ENCODE data around the gene PSORS1C2. TPM values are rescaled to one million over a fixed set of nuclear protein-coding genes. Genes with fewer than 3 reads are reported as not detected.

Gene PSORS1C2
- total and polyA plus RNA-seq, 2 donors (not counting 1 experiment from before 2014, with no cell fraction given): not detected

DNA sequence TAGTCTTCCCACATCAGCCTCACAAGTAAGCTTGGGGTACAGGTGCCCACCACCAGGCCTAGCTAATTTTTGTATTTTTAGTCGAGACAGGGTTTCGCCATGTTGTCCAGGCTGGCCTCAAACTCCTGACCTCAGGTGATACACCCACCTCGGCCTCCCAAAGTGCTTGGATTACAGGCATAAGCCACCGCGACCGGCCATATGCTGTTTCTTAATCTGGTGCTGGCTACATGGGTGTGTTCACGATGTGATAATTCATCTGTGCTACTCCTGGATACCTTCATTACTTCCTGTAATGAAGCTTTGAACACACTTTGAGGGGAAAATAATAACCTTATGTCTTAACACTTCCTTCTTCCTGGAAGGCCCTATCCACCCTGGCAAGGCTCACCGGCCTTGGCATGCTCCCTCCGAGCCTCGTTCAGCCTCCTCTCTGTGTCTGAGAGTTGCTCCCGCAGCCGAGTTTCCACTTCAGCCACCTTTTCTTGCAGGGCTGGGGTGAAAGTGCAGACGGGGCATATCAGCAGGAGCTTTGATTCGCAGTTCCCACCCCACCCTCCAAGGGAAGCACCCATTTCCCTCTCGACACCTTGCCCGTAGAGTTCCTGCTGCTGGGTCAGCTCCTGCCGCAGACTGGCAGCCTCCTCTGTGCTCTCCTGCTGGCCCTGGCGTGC is 5.6 kb upstream of the PSORS1C2 start:
- ATAC-seq (ENCODE audit: low read depth) (no peak), DNase-seq (no peak)
- no peaks in the 10 kb centered on the region for H3K4me1 ChIP-seq (ENCODE audit: control insufficient read depth in 2 of 2, insufficient read depth in 2 of 2, low read length in 2 of 2)
- H4K20me1 ChIP-seq (ENCODE audit: control insufficient read depth, insufficient read depth, low read length, poor library complexity, severe bottlenecking): no peaks in the 10 kb centered on the region
- WGBS (ENCODE audit: insufficient coverage): 94% methylated on average over 16 of the region's 18 CpGs
- TF ChIP-seq EZH2 (IDR thresholded peaks at IDR 0.05; ENCODE audit: borderline replicate concordance, insufficient read depth, low read depth, low read length, poor library complexity, severe bottlenecking): no peak
- TF ChIP-seq, protein P1, sequence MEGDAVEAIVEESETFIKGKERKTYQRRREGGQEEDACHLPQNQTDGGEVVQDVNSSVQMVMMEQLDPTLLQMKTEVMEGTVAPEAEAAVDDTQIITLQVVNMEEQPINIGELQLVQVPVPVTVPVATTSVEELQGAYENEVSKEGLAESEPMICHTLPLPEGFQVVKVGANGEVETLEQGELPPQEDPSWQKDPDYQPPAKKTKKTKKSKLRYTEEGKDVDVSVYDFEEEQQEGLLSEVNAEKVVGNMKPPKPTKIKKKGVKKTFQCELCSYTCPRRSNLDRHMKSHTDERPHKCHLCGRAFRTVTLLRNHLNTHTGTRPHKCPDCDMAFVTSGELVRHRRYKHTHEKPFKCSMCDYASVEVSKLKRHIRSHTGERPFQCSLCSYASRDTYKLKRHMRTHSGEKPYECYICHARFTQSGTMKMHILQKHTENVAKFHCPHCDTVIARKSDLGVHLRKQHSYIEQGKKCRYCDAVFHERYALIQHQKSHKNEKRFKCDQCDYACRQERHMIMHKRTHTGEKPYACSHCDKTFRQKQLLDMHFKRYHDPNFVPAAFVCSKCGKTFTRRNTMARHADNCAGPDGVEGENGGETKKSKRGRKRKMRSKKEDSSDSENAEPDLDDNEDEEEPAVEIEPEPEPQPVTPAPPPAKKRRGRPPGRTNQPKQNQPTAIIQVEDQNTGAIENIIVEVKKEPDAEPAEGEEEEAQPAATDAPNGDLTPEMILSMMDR (IDR thresholded peaks at IDR 0.05): no peak
- H3K36me3 ChIP-seq (replicated peaks in 1 of 2; ENCODE audit: control extremely low read depth in 1 of 2, control insufficient read depth in 1 of 2, extremely low read depth in 1 of 2, insufficient read depth in 2 of 2, low read length in 1 of 2): peaks cover 0 to 13% of the 10 kb centered on the region in 2 experiments
- H3K79me2 ChIP-seq (ENCODE audit: control insufficient read depth, insufficient read depth, low read length): no peaks in the 10 kb centered on the region
- H3K27ac ChIP-seq (ENCODE audit: low read length in 2 of 2): no peak overlapping the region
- no peak overlapping the region for H3K4me3 ChIP-seq (ENCODE audit: control extremely low read depth in 1 of 5, extremely low read depth in 1 of 5, insufficient read depth in 1 of 5, low read depth in 2 of 5, low read length in 4 of 5)
- intact Hi-C loops (cut with micrococcal nuclease): no loop called here
- CTCF ChIA-PET: interaction anchor here (1.3 to 5.3 kb wide), 2 partner anchors 9 to 223 kb away, joined by 5 to 24 read pairs; no protein-coding TSS in a partner anchor
- Mint-ChIP-seq H3K27ac (no peak overlapping the region), H3K4me1 (peaks cover 3% of the 10 kb centered on the region), H3K27me3 (no peaks in the 10 kb centered on the region), H3K4me3 (no peak overlapping the region), H3K9me3 (ENCODE audit: insufficient read depth) (no peaks in the 10 kb centered on the region)
- no peak overlapping the region for H2AFZ ChIP-seq (ENCODE audit: insufficient read depth, low read depth, low read length, poor library complexity, severe bottlenecking)
- POLR2A ChIA-PET: no interaction called here
- no peak overlapping the region for H3K4me2 ChIP-seq (replicated peaks; ENCODE audit: low read depth, low read length, poor library complexity, severe bottlenecking)
- H3K27me3 ChIP-seq (replicated peaks in 1 of 4; ENCODE audit: control extremely low read depth in 1 of 4, control insufficient read depth in 3 of 4, insufficient read depth in 4 of 4, low read length in 3 of 4): no peaks in the 10 kb centered on the region
- H3K9me3 ChIP-seq (ENCODE audit: control extremely low read depth in 1 of 3, control insufficient read depth in 2 of 3, insufficient read depth in 1 of 3, low read length in 2 of 3): no peaks in the 10 kb centered on the region
- H3K9ac ChIP-seq (ENCODE audit: low read length): no peak overlapping the region

GRCh38 chr6:31143148-31143547 is 4.3 kb upstream of the PSORS1C2 start:
- H3K27ac ChIP-seq (ENCODE audit: low read length in 2 of 2): no peak overlapping the region
- H3K9ac ChIP-seq (ENCODE audit: low read length): no peak overlapping the region
- Mint-ChIP-seq H3K27me3 (no peaks in the 10 kb centered on the region), H3K9me3 (ENCODE audit: insufficient read depth) (no peaks in the 10 kb centered on the region), H3K4me3 (no peak overlapping the region), H3K27ac (no peak overlapping the region), H3K4me1 (peaks cover 2% of the 10 kb centered on the region)
- no peak overlapping the region for H2AFZ ChIP-seq (ENCODE audit: insufficient read depth, low read depth, low read length, poor library complexity, severe bottlenecking)
- H3K9me3 ChIP-seq (ENCODE audit: control extremely low read depth in 1 of 3, control insufficient read depth in 2 of 3, insufficient read depth in 1 of 3, low read length in 2 of 3): no peaks in the 10 kb centered on the region
- peaks cover 0 to 13% of the 10 kb centered on the region in 2 experiments for H3K36me3 ChIP-seq (replicated peaks in 1 of 2; ENCODE audit: control extremely low read depth in 1 of 2, control insufficient read depth in 1 of 2, extremely low read depth in 1 of 2, insufficient read depth in 2 of 2, low read length in 1 of 2)
- no peaks in the 10 kb centered on the region for H3K27me3 ChIP-seq (replicated peaks in 1 of 4; ENCODE audit: control extremely low read depth in 1 of 4, control insufficient read depth in 3 of 4, insufficient read depth in 4 of 4, low read length in 3 of 4)
- DNase-seq (no peak), ATAC-seq (ENCODE audit: low read depth) (no peak)
- POLR2A ChIA-PET: no interaction called here
- no peaks in the 10 kb centered on the region for H3K4me1 ChIP-seq (ENCODE audit: control insufficient read depth in 2 of 2, insufficient read depth in 2 of 2, low read length in 2 of 2)
- intact Hi-C loops (cut with micrococcal nuclease): no loop called here
- H3K79me2 ChIP-seq (ENCODE audit: control insufficient read depth, insufficient read depth, low read length): no peaks in the 10 kb centered on the region
- CTCF ChIA-PET: interaction anchor here (2.1 to 5.3 kb wide), 2 partner anchors 12 to 224 kb away, joined by 6 to 24 read pairs; no protein-coding TSS in a partner anchor
- H4K20me1 ChIP-seq (ENCODE audit: control insufficient read depth, insufficient read depth, low read length, poor library complexity, severe bottlenecking): no peaks in the 10 kb centered on the region
- no peak overlapping the region for H3K4me2 ChIP-seq (replicated peaks; ENCODE audit: low read depth, low read length, poor library complexity, severe bottlenecking)
- 93% methylated on average over 11 of the region's 11 CpGs for WGBS (ENCODE audit: insufficient coverage)
- H3K4me3 ChIP-seq (ENCODE audit: control extremely low read depth in 1 of 5, extremely low read depth in 1 of 5, insufficient read depth in 1 of 5, low read depth in 2 of 5, low read length in 4 of 5): no peak overlapping the region
- TF ChIP-seq, protein P1 (IDR thresholded peaks at IDR 0.05): no peak
- TF ChIP-seq EZH2 (IDR thresholded peaks at IDR 0.05; ENCODE audit: borderline replicate concordance, insufficient read depth, low read depth, low read length, poor library complexity, severe bottlenecking): no peak
